ENCODE measurements around the gene SRM. TPM values are rescaled to one million over a fixed set of nuclear protein-coding genes. Genes with fewer than 3 reads are reported as not detected.

SRM gene
- total RNA-seq, 1 experiment from 2014 or later, result 249 TPM

DNA sequence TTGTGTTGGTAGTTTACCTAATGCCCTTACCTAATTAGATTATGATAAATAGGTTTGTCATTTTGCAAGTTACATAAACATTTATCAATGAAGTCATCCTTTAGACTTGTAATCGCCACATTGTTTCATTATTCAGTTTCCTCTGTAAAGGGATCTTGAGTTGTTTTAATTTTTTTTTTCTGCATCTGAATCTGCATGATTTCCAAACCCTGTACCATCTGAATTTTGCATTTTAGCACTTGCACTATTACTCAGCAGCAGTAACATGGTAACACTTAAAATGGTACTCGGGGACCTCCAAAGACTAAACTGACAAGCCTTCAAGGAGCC lies 35.0 kb downstream of the SRM start:
- no peaks in the 10 kb centered on the region for H3K9me3 ChIP-seq (ENCODE audit: control insufficient read depth, insufficient read depth, low read depth, low read length)
- H3K27ac ChIP-seq (ENCODE audit: low read length), result no peak overlapping the region
- no peaks in the 10 kb centered on the region for H3K4me1 ChIP-seq (ENCODE audit: control insufficient read depth, insufficient read depth, low read length)
- peaks cover 37% of the 10 kb centered on the region for H3K36me3 ChIP-seq (ENCODE audit: control insufficient read depth, insufficient read depth, low read length)
- in situ Hi-C loops (cut with HindIII; ENCODE audit: low pct_unique_long_range_greater_than_20kb, low sequenced_read_pairs), result no loop called here
- ATAC-seq (no peak), DNase-seq (ENCODE audit: low read depth, low spot score) (no peak)
- CTCF ChIA-PET, result no interaction called here
- POLR2A ChIA-PET, result no interaction called here
- TSS peak; percentile 12 for BruUV-seq (replicated peaks)
- no peak overlapping the region for H3K4me3 ChIP-seq (ENCODE audit: low read depth in 2 of 2, low read length in 2 of 2)
- intact Hi-C loops (cut with micrococcal nuclease; ENCODE audit: unreplicated experiment), result no loop called here
- H3K27me3 ChIP-seq (ENCODE audit: control insufficient read depth, insufficient read depth, low read length), result no peaks in the 10 kb centered on the region
- TF ChIP-seq TCF7L2 (IDR thresholded peaks at IDR 0.05; ENCODE audit: low read depth, low read length) (no peak), POLR2AphosphoS5 (IDR thresholded peaks at IDR 0.05; ENCODE audit: low read depth, low read length) (0 out of 2 replicates have a peak, but pooled peaks have one; percentile 24)

DNA sequence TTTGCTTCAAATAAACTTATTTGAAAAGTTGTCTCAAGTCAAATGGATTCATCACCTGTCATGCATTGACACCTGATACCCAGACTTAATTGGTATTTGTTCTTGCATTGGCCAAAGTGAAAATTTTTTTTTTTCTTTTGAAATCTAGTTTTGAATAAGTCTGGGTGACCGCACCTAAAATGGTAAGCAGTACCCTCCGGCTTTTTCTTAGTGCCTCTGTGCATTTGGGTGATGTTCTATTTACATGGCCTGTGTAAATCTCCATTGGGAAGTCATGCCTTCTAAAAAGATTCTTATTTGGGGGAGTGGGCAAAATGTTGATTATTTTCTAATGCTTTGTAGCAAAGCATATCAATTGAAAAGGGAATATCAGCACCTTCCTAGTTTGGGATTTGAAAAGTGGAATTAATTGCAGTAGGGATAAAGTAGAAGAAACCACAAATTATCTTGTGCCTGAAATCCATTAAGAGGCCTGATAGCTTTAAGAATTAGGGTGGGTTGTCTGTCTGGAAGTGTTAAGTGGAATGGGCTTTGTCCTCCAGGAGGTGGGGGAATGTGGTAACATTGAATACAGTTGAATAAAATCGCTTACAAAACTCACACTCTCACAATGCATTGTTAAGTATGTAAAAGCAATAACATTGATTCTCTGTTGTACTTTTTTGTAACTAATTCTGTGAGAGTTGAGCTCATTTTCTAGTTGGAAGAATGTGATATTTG lies 35.5 kb downstream of the SRM start:
- Histone ChIP-seq H3K4me1 (ENCODE audit: control insufficient read depth, insufficient read depth, low read length) (no peaks in the 10 kb centered on the region), H3K9me3 (ENCODE audit: control insufficient read depth, insufficient read depth, low read depth, low read length) (no peaks in the 10 kb centered on the region), H3K27me3 (ENCODE audit: control insufficient read depth, insufficient read depth, low read length) (no peaks in the 10 kb centered on the region), H3K4me3 (ENCODE audit: low read depth in 2 of 2, low read length in 2 of 2) (no peak overlapping the region), H3K27ac (ENCODE audit: low read length) (no peak overlapping the region), H3K36me3 (ENCODE audit: control insufficient read depth, insufficient read depth, low read length) (peaks cover 37% of the 10 kb centered on the region)
- ATAC-seq, result no peak
- intact Hi-C loops (cut with micrococcal nuclease; ENCODE audit: unreplicated experiment) (no loop called here), in situ Hi-C loops (cut with HindIII; ENCODE audit: low pct_unique_long_range_greater_than_20kb, low sequenced_read_pairs) (no loop called here)
- no peak for DNase-seq (ENCODE audit: low read depth, low spot score)
- CTCF ChIA-PET, result no interaction called here
- BruUV-seq (replicated peaks), result no TSS peak
- TF ChIP-seq POLR2AphosphoS5 (IDR thresholded peaks at IDR 0.05; ENCODE audit: low read depth, low read length) (no peak), SIN3A (IDR thresholded peaks at IDR 0.05; ENCODE audit: borderline replicate concordance, insufficient read depth, low read depth, low read length) (no peak), TCF7L2 (IDR thresholded peaks at IDR 0.05; ENCODE audit: low read depth, low read length) (no peak)
- TF ChIP-seq, protein P1, sequence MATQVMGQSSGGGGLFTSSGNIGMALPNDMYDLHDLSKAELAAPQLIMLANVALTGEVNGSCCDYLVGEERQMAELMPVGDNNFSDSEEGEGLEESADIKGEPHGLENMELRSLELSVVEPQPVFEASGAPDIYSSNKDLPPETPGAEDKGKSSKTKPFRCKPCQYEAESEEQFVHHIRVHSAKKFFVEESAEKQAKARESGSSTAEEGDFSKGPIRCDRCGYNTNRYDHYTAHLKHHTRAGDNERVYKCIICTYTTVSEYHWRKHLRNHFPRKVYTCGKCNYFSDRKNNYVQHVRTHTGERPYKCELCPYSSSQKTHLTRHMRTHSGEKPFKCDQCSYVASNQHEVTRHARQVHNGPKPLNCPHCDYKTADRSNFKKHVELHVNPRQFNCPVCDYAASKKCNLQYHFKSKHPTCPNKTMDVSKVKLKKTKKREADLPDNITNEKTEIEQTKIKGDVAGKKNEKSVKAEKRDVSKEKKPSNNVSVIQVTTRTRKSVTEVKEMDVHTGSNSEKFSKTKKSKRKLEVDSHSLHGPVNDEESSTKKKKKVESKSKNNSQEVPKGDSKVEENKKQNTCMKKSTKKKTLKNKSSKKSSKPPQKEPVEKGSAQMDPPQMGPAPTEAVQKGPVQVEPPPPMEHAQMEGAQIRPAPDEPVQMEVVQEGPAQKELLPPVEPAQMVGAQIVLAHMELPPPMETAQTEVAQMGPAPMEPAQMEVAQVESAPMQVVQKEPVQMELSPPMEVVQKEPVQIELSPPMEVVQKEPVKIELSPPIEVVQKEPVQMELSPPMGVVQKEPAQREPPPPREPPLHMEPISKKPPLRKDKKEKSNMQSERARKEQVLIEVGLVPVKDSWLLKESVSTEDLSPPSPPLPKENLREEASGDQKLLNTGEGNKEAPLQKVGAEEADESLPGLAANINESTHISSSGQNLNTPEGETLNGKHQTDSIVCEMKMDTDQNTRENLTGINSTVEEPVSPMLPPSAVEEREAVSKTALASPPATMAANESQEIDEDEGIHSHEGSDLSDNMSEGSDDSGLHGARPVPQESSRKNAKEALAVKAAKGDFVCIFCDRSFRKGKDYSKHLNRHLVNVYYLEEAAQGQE (IDR thresholded peaks at IDR 0.05; ENCODE audit: insufficient read depth in 1 of 2, low read depth in 2 of 2, low read length in 1 of 2), result no peak
- TF ChIP-seq, protein P2, sequence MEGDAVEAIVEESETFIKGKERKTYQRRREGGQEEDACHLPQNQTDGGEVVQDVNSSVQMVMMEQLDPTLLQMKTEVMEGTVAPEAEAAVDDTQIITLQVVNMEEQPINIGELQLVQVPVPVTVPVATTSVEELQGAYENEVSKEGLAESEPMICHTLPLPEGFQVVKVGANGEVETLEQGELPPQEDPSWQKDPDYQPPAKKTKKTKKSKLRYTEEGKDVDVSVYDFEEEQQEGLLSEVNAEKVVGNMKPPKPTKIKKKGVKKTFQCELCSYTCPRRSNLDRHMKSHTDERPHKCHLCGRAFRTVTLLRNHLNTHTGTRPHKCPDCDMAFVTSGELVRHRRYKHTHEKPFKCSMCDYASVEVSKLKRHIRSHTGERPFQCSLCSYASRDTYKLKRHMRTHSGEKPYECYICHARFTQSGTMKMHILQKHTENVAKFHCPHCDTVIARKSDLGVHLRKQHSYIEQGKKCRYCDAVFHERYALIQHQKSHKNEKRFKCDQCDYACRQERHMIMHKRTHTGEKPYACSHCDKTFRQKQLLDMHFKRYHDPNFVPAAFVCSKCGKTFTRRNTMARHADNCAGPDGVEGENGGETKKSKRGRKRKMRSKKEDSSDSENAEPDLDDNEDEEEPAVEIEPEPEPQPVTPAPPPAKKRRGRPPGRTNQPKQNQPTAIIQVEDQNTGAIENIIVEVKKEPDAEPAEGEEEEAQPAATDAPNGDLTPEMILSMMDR (IDR thresholded peaks at IDR 0.05), result no peak
- POLR2A ChIA-PET, result no interaction called here

DNA sequence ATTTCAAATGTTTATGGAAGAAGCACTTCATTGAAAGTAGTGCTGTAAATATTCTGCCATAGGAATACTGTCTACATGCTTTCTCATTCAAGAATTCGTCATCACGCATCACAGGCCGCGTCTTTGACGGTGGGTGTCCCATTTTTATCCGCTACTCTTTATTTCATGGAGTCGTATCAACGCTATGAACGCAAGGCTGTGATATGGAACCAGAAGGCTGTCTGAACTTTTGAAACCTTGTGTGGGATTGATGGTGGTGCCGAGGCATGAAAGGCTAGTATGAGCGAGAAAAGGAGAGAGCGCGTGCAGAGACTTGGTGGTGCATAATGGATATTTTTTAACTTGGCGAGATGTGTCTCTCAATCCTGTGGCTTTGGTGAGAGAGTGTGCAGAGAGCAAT lies 36.6 kb downstream of the SRM start:
- Histone ChIP-seq H3K36me3 (ENCODE audit: control insufficient read depth, insufficient read depth, low read length) (peaks cover 49% of the 10 kb centered on the region), H3K4me1 (ENCODE audit: control insufficient read depth, insufficient read depth, low read length) (no peaks in the 10 kb centered on the region), H3K4me3 (ENCODE audit: low read depth in 2 of 2, low read length in 2 of 2) (no peak overlapping the region), H3K9me3 (ENCODE audit: control insufficient read depth, insufficient read depth, low read depth, low read length) (no peaks in the 10 kb centered on the region), H3K27me3 (ENCODE audit: control insufficient read depth, insufficient read depth, low read length) (no peaks in the 10 kb centered on the region), H3K27ac (ENCODE audit: low read length) (no peak overlapping the region)
- TF ChIP-seq, protein P2 (IDR thresholded peaks at IDR 0.05), result no peak
- ATAC-seq, result no peak
- DNase-seq (ENCODE audit: low read depth, low spot score), result no peak
- ChIA-PET POLR2A (no interaction called here), CTCF (no interaction called here)
- no TSS peak for BruUV-seq (replicated peaks)
- in situ Hi-C loops (cut with HindIII; ENCODE audit: low pct_unique_long_range_greater_than_20kb, low sequenced_read_pairs), result no loop called here
- intact Hi-C loops (cut with micrococcal nuclease; ENCODE audit: unreplicated experiment), result no loop called here
